ENCODE data around the gene KIAA0825. TPM values are rescaled to one million over a fixed set of nuclear protein-coding genes. Genes with fewer than 3 reads are reported as not detected.

KIAA0825 gene
- total RNA-seq, 4 donors from 2014 or later, result 2.5 to 9.3 (median 5.3) TPM

GRCh38 chr5:94481059-94481458, 137.3 kb downstream of the KIAA0825 start:
- ATAC-seq (ENCODE audit: low FRiP score) (no peak), DNase-seq (ENCODE audit: low spot score) (no peak)
- TF ChIP-seq CTCF (IDR thresholded peaks at IDR 0.05), result no peak

GRCh38 chr5:94480486-94480885, 137.9 kb downstream of the KIAA0825 start:
- no peak for TF ChIP-seq CTCF (IDR thresholded peaks at IDR 0.05)
- DNase-seq (ENCODE audit: low spot score) (no peak), ATAC-seq (ENCODE audit: low FRiP score) (no peak)

- no peak for TF ChIP-seq CTCF (IDR thresholded peaks at IDR 0.05)
- ATAC-seq (ENCODE audit: low FRiP score) (no peak), DNase-seq (ENCODE audit: low spot score) (no peak)
These were observed 144.5 kb downstream of the KIAA0825 start for GRCh38 chr5:94473936-94474335.

GRCh38 chr5:94471521-94471920, 146.9 kb downstream of the KIAA0825 start:
- DNase-seq (ENCODE audit: low spot score) (no peak), ATAC-seq (ENCODE audit: low FRiP score) (no peak)
- no peak for TF ChIP-seq CTCF (IDR thresholded peaks at IDR 0.05)

- ATAC-seq (ENCODE audit: low FRiP score), result no peak
- DNase-seq (ENCODE audit: low spot score), result no peak
These were observed 147.6 kb downstream of the KIAA0825 start for GRCh38 chr5:94470802-94471201.

GRCh38 chr5:94469894-94470329, 148.5 kb downstream of the KIAA0825 start:
- no peak for TF ChIP-seq CTCF (IDR thresholded peaks at IDR 0.05)
- no peak for ATAC-seq (ENCODE audit: low FRiP score)
- no peak for DNase-seq (ENCODE audit: low spot score)

More at GRCh38 chr5:94470802-94471201, 147.6 kb downstream of the KIAA0825 start:
- TF ChIP-seq CTCF (IDR thresholded peaks at IDR 0.05), result no peak

- no peak for TF ChIP-seq CTCF (IDR thresholded peaks at IDR 0.05)
- ATAC-seq (ENCODE audit: low FRiP score) (no peak), DNase-seq (ENCODE audit: low spot score) (no peak)
These were observed 150.2 kb downstream of the KIAA0825 start for GRCh38 chr5:94467954-94468930.

Data from omental fat pad (tissue), 4 donors.